HFF-Myc (cell line): ENCODE measurements around the gene AHI1.
"Not testable (repeated sequence)": the region's sequence is repeated elsewhere in the genome, so short reads cannot be mapped to it uniquely, and the experiment has no call there.

Experiments
- DNase-seq: peaks from one replicate; pipeline ENCODE4 v3.0.0-alpha.2; 2011; ENCODE audit warnings: low read depth; ENCODE audit errors: extremely low read depth
- H3K4me3 ChIP-seq: replicated peaks from 2 replicates; pipeline ENCODE4 v1.5.1; 2011; ENCODE audit warnings: low read depth, mild to moderate bottlenecking, control low read depth, low read length
- CTCF ChIP-seq: IDR thresholded peaks from 2 replicates; pipeline ENCODE4 v1.5.1; 2012; ENCODE audit warnings: mild to moderate bottlenecking, low read depth, low read length, control low read depth; ENCODE audit errors: missing control alignments

AHI1 gene

DNA sequence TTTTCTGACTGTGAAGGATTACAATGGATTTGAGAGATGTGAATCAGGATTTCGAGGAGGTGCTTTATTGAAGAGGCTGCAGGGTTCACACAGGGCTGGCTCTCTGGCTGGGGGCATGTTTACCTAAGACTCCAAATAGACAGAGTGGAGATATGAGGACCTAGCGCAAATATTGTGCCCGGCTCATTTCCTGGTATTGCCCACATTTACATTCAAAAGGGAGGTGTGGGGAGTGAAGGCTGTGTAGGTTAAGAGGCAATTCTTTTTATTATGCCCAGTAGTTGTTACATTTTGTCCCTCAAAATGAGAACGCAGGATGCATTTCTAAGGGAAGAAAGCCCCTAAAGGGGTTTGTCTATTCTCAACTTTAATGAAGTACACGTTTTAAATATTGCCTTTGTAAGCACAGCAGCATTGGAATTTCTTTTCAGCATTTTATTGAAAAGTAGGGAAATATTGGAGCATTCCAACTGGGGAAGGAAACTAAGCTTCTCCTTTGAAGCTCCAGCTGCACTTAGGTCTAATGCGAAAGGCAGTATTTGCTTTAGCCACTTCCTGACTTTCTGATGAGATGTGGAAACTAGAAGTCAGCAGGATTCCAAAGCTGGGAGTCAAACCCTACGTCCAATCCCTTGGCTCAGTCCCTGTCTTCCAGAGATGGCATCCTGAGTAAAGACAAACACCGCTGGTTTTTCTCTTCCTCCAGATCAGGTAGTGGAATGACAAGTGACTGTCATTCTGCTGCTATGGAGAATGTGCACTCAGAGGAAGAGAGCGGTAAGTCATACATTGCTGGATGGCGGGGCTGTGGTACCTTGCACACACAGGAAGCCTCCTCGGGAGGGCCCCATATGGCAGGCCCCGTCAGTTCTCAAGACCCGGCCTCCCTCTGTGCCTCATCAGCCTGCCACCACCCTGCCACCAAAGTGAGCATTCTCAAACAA is 245.8 kb downstream of the AHI1 start:
- no peak overlapping the region for H3K4me3 ChIP-seq
- TF ChIP-seq CTCF: no peak
- no peak for DNase-seq

DNA sequence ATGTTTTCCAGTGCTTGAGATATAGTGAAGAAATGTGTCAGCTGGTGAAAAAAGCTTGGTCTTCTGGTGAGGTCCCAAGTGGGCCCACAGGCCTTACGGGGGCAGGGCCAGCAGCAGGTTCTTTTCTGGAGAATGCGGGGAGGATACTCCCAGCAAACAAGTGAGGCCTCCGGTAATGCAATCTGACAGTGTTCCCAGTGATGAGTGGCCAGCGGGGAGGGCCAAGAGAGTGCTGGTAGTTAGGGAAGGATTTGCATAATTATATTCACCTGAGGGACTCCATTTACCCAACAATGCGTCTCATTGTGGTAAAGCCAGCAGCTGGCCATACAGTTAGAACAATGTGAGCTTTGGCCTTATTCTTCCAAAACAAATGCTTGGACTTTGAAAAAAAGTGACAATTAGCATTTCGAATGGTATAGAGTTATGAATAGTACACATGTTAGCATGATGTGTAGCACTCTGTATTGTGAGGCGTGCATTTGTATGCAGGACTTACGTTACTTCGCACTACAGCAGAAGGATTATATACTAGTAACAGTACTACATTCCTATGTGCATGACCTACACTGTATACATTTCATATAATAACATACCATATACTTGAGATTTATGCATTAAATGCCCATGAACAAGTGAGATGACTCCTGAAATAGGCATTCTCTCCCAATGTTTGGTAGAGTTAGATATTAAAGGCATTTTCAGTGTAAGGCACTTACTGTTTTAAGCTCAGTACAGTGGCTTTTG is 246.6 kb downstream of the AHI1 start:
- no peak for TF ChIP-seq CTCF
- DNase-seq: no peak
- no peak overlapping the region for H3K4me3 ChIP-seq

- no peak overlapping the region for H3K4me3 ChIP-seq
- no peak for DNase-seq
- no peak for TF ChIP-seq CTCF
These were observed 247.3 kb downstream of the AHI1 start for GRCh38 chr6:135250234-135250633.

GRCh38 chr6:135246412-135247012 is 251.0 kb downstream of the AHI1 start:
- not testable (repeated sequence) for DNase-seq

GRCh38 chr6:135244805-135245204 is 252.7 kb downstream of the AHI1 start:
- no peak for DNase-seq
- TF ChIP-seq CTCF: no peak
- H3K4me3 ChIP-seq: no peak overlapping the region

More at GRCh38 chr6:135246412-135247012, 251.0 kb downstream of the AHI1 start:
- H3K4me3 ChIP-seq: not testable (repeated sequence)

DNA sequence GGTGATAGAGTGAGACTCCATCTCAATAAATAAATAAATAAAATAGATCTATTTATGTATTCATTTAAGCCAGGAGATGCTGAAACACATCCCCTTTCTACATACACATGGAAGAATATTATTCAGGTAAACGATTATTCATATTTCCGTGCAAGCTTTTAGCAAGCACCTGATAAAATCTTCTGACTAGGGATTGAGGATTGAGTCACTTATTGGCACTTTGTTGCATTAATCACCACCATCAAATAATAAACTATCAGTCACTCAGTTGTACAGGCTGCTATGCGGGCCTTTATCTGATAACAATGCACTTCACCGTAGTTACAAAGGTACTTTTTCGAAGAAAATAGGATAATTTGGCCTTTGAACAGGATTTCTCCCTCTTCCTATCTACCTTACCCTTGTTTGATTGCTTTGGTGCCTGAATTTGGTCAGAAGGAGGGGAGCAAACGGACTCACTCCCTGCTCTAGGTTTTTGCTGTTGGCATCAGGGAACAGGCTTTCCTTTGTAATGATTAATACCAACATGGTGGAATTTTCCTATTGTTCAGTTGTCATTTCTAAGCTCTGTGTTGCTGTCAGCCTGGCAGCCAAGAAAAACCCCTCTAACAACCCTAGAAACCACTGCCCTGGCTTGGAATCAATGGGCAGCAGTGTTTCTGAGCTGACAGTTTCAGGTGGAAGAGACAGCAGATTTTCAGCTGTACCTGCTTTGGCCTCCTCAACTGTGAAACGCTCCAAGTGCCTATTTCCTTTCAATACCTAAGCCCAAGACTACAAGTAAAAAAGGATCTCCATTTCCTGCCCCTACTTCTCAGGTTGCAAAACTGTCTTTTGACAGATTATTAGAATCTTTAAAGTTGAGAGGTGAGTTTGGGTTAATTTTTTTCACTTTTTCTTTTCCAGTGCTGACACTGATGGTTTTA is 253.4 kb downstream of the AHI1 start:
- no peak overlapping the region for H3K4me3 ChIP-seq
- no peak for DNase-seq
- no peak for TF ChIP-seq CTCF
